Choroid plexus epithelial cell (primary cell): ENCODE data around the gene TAF1.

Experiments
- DNase-seq: peaks from one replicate; pipeline ENCODE4 v3.0.0-alpha.2; 2010; ENCODE audit warnings: low read depth
- H3K4me3 ChIP-seq: 2 replicates; pipeline ENCODE4 v1.5.1; 2011; ENCODE audit warnings: low read depth, mild to moderate bottlenecking, control low read depth, low read length, moderate library complexity
- CTCF ChIP-seq: conservative IDR thresholded peaks from 2 replicates; pipeline ENCODE4 v1.5.1; 2011; ENCODE audit warnings: low read depth, mild to moderate bottlenecking, control low read depth, inconsistent platforms, low read length, moderate library complexity

TAF1 gene

GRCh38 chrX:71466979-71467523, 100.9 kb downstream of the TAF1 start:
- no peak for TF ChIP-seq CTCF
- DNase-seq: peak; percentile 2
- H3K4me3 ChIP-seq: no peak overlapping the region

- no peak for DNase-seq
- H3K4me3 ChIP-seq: no peak overlapping the region
- TF ChIP-seq CTCF: no peak
These were observed 109.8 kb downstream of the TAF1 start for GRCh38 chrX:71475785-71476540.

- no peak for DNase-seq
- no peak overlapping the region for H3K4me3 ChIP-seq
- no peak for TF ChIP-seq CTCF
These were observed 116.2 kb downstream of the TAF1 start for GRCh38 chrX:71482228-71482958.

- TF ChIP-seq CTCF: no peak
- DNase-seq: no peak
- H3K4me3 ChIP-seq: no peak overlapping the region
These were observed 121.7 kb downstream of the TAF1 start for GRCh38 chrX:71487814-71488213.

GRCh38 chrX:71489540-71489939, 123.4 kb downstream of the TAF1 start:
- no peak for TF ChIP-seq CTCF
- DNase-seq: no peak
- H3K4me3 ChIP-seq: no peak overlapping the region

GRCh38 chrX:71492231-71493065, 126.3 kb downstream of the TAF1 start:
- no peak for DNase-seq
- H3K4me3 ChIP-seq: no peak overlapping the region
- TF ChIP-seq CTCF: no peak
